HEK293 (cell line): Measurements from ENCODE around the gene GTF3C1.
"Not testable (repeated sequence)": the region's sequence is repeated elsewhere in the genome, so short reads cannot be mapped to it uniquely, and the experiment has no call there.

Experiments used
- CTCF ChIA-PET: fragments of 350-600 bp; formaldehyde crosslinking; extraction: SDS; loops from one replicate; lab custom pipeline; 2021; ENCODE audit warnings: antibody characterized with exemption; lab: Yijun Ruan, JAX
- POLR2A ChIA-PET: fragments of 300-600 bp; formaldehyde crosslinking; extraction: SDS; loops from one replicate; lab custom pipeline; 2020; ENCODE audit warnings: antibody characterized with exemption, inconsistent platforms; lab: Yijun Ruan, JAX
- H3K27ac ChIP-seq: fragments of 200-500 bp; sonication (Bioruptor generic); 2 replicates; pipeline ENCODE4 v1.5.1; 2014; ENCODE audit warnings: low read depth, low read length, control low read depth, inconsistent platforms; ENCODE audit errors: extremely low read depth
- H3K36me3 ChIP-seq, 2 experiments: fragments of 200-500 bp in 1 of 2; sonication (Bioruptor generic) in 1 of 2; 1 replicate in 1 of 2; 2 replicates in 1 of 2; pipeline ENCODE4 v1.5.1; 2014 to 2017; ENCODE audit warnings: inconsistent platforms in 2 of 2, low read length in 2 of 2; ENCODE audit not compliant: control insufficient read depth in 2 of 2, insufficient read depth in 1 of 2
- H3K4me1 ChIP-seq: fragments of 200-500 bp; sonication (Bioruptor generic); 2 replicates; pipeline ENCODE4 v1.5.1; 2014; ENCODE audit warnings: mild to moderate bottlenecking, low read length, inconsistent platforms; ENCODE audit not compliant: control insufficient read depth, insufficient read depth
- H3K4me3 ChIP-seq: 2 replicates; pipeline ENCODE4 v1.5.1; 2011; ENCODE audit warnings: low read depth, mild to moderate bottlenecking, control low read depth, low read length, moderate library complexity
- H3K9me3 ChIP-seq: fragments of 200-500 bp; sonication (Bioruptor generic); 2 replicates; pipeline ENCODE4 v1.5.1; 2014; ENCODE audit warnings: low read depth, low read length, inconsistent platforms; ENCODE audit not compliant: control insufficient read depth, insufficient read depth
- BCL6B ChIP-seq: fragments of 450-650 bp; formaldehyde crosslinking; IDR thresholded peaks from 2 replicates; pipeline ENCODE4 v1.5.1; 2017; ENCODE audit warnings: missing biosample characterization, missing genetic modification characterization
- SETDB1 ChIP-seq: IDR thresholded peaks from one replicate; pipeline ENCODE4 v1.6.1; 2017; ENCODE audit warnings: mild to moderate bottlenecking, low read length, moderate library complexity, mixed read lengths; ENCODE audit not compliant: insufficient read length
- SP2 ChIP-seq: fragments of 450-650 bp; formaldehyde crosslinking; IDR thresholded peaks from 2 replicates; pipeline ENCODE4 v1.5.1; 2016; ENCODE audit warnings: missing biosample characterization, missing genetic modification characterization
- SP3 ChIP-seq: fragments of 450-650 bp; formaldehyde crosslinking; IDR thresholded peaks from 2 replicates; pipeline ENCODE4 v1.5.1; 2016; ENCODE audit warnings: missing biosample characterization, missing genetic modification characterization
- ZBTB17 ChIP-seq: fragments of 450-650 bp; formaldehyde crosslinking; IDR thresholded peaks from 2 replicates; pipeline ENCODE4 v1.5.1; 2016; ENCODE audit warnings: missing biosample characterization, missing genetic modification characterization
- ZBTB49 ChIP-seq: fragments of 450-650 bp; formaldehyde crosslinking; IDR thresholded peaks from 2 replicates; pipeline ENCODE4 v1.5.1; 2016; ENCODE audit warnings: missing biosample characterization, missing genetic modification characterization, low read depth
- ZFP3 ChIP-seq: fragments of 450-650 bp; formaldehyde crosslinking; IDR thresholded peaks from 2 replicates; pipeline ENCODE4 v1.5.1; 2016; ENCODE audit warnings: low read depth, missing biosample characterization, missing genetic modification characterization
- ZNF10 ChIP-seq: fragments of 450-650 bp; formaldehyde crosslinking; IDR thresholded peaks from 2 replicates; pipeline ENCODE4 v1.5.1; 2017; ENCODE audit warnings: missing biosample characterization, missing genetic modification characterization
- ZNF114 ChIP-seq: fragments of 450-650 bp; formaldehyde crosslinking; IDR thresholded peaks from 2 replicates; pipeline ENCODE4 v1.5.0; 2017; ENCODE audit warnings: missing biosample characterization, missing genetic modification characterization
- ZNF121 ChIP-seq: fragments of 450-650 bp; formaldehyde crosslinking; IDR thresholded peaks from 2 replicates; pipeline ENCODE4 v1.5.1; 2016; ENCODE audit warnings: missing biosample characterization, missing genetic modification characterization
- ZNF221 ChIP-seq: fragments of 450-650 bp; formaldehyde crosslinking; IDR thresholded peaks from 2 replicates; pipeline ENCODE4 v1.5.1; 2017; ENCODE audit warnings: missing biosample characterization, missing genetic modification characterization, borderline replicate concordance
- ZNF248 ChIP-seq: fragments of 450-650 bp; formaldehyde crosslinking; IDR thresholded peaks from 2 replicates; pipeline ENCODE4 v1.5.1; 2017; ENCODE audit warnings: missing biosample characterization, missing genetic modification characterization
- ZNF266 ChIP-seq: fragments of 450-650 bp; formaldehyde crosslinking; IDR thresholded peaks from 2 replicates; pipeline ENCODE4 v1.5.1; 2016; ENCODE audit warnings: missing biosample characterization, missing genetic modification characterization, low read depth
- ZNF324 ChIP-seq: fragments of 450-650 bp; formaldehyde crosslinking; IDR thresholded peaks from 2 replicates; pipeline ENCODE4 v1.5.1; 2016; ENCODE audit warnings: missing biosample characterization, missing genetic modification characterization
- ZNF433 ChIP-seq: fragments of 450-650 bp; formaldehyde crosslinking; IDR thresholded peaks from 2 replicates; pipeline ENCODE4 v1.5.1; 2016; ENCODE audit warnings: missing biosample characterization, missing genetic modification characterization, low read depth
- ZNF449 ChIP-seq: fragments of 450-650 bp; formaldehyde crosslinking; IDR thresholded peaks from 2 replicates; pipeline ENCODE4 v1.5.1; 2017; ENCODE audit warnings: missing biosample characterization, mild to moderate bottlenecking, missing genetic modification characterization, moderate library complexity
- ZNF560 ChIP-seq: fragments of 450-650 bp; formaldehyde crosslinking; IDR thresholded peaks from 2 replicates; pipeline ENCODE4 v1.5.1; 2017; ENCODE audit warnings: missing biosample characterization, missing genetic modification characterization, borderline replicate concordance
- ZNF596 ChIP-seq: fragments of 450-650 bp; IDR thresholded peaks from 2 replicates; pipeline ENCODE4 v1.5.0; 2018; ENCODE audit warnings: missing biosample characterization, mild to moderate bottlenecking, missing genetic modification characterization, moderate library complexity
- ZNF658 ChIP-seq: fragments of 450-650 bp; formaldehyde crosslinking; IDR thresholded peaks from 2 replicates; pipeline ENCODE4; 2016; ENCODE audit warnings: missing biosample characterization, missing genetic modification characterization
- ZNF747 ChIP-seq: fragments of 450-650 bp; formaldehyde crosslinking; IDR thresholded peaks from 2 replicates; pipeline ENCODE4 v1.5.1; 2016; ENCODE audit warnings: missing biosample characterization, missing genetic modification characterization
- ZNF76 ChIP-seq: fragments of 450-650 bp; formaldehyde crosslinking; IDR thresholded peaks from 2 replicates; pipeline ENCODE4; 2016; ENCODE audit warnings: low read depth, missing biosample characterization, missing genetic modification characterization, borderline replicate concordance
- ZNF785 ChIP-seq: fragments of 450-650 bp; formaldehyde crosslinking; IDR thresholded peaks from 2 replicates; pipeline ENCODE4 v1.5.1; 2016; ENCODE audit warnings: missing biosample characterization, missing genetic modification characterization
- ZNF843 ChIP-seq: fragments of 450-650 bp; formaldehyde crosslinking; IDR thresholded peaks from 2 replicates; pipeline ENCODE4 v1.5.1; 2016; ENCODE audit warnings: missing biosample characterization, missing genetic modification characterization

The GTF3C1 gene

GRCh38 chr16:27434141-27435051 lies 115.3 kb downstream of the GTF3C1 start:
- POLR2A ChIA-PET: no interaction called here

GRCh38 chr16:27433636-27434035 lies 116.1 kb downstream of the GTF3C1 start:
- H3K4me3 ChIP-seq: no peak overlapping the region
- H3K36me3 ChIP-seq: no peaks in the 10 kb centered on the region
- no peak for TF ChIP-seq ZFP3 (tag by site-specific recombination)
- no peak for TF ChIP-seq ZBTB17
- no peak for TF ChIP-seq SETDB1
- no peak for TF ChIP-seq ZNF449
- no peak for TF ChIP-seq ZNF221 (tag by site-specific recombination)
- no peak for TF ChIP-seq ZNF747 (tag by site-specific recombination)
- no peak for TF ChIP-seq ZNF266 (tag by site-specific recombination)
- no peak for TF ChIP-seq ZNF248 (tag by site-specific recombination)
- no peak for TF ChIP-seq ZNF785 (tag by site-specific recombination)
- H3K27ac ChIP-seq: no peak overlapping the region
- CTCF ChIA-PET: no interaction called here
- H3K4me1 ChIP-seq: no peaks in the 10 kb centered on the region
- POLR2A ChIA-PET: no interaction called here
- H3K9me3 ChIP-seq: no peaks in the 10 kb centered on the region

More at GRCh38 chr16:27434141-27435051, 115.3 kb downstream of the GTF3C1 start:
- Histone ChIP-seq H3K36me3 (no peaks in the 10 kb centered on the region), H3K27ac (no peak overlapping the region), H3K4me1 (no peaks in the 10 kb centered on the region), H3K4me3 (no peak overlapping the region), H3K9me3 (no peaks in the 10 kb centered on the region)
- CTCF ChIA-PET: interaction anchor here (0.8 kb wide), 1 partner anchor 11 kb away, joined by 3 read pairs; no protein-coding TSS in a partner anchor
- TF ChIP-seq ZNF843 (tag by site-specific recombination) (no peak), ZNF596 (tag by site-specific recombination) (no peak), ZNF433 (tag by site-specific recombination) (no peak), SP2 (no peak), SP3 (tag by site-specific recombination) (no peak), BCL6B (no peak)

DNA sequence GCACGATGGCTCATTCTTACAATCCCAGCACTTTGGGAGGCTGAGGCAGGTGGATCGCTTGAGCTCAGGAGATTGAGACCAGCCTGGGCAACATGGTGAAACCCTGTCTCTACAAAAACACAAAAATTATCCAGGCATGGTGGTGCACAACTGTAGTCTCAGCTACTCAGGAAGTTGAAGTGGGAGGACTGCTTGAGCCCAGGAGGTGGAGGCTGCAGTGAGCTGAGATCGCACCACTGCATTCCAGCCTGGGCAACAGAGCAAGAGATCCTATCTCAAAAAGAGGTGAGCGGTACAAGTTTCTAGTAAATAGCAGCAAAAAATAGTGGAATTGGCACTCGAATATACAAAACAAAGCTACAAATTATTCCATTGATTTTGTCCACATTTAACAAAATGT lies 116.5 kb downstream of the GTF3C1 start:
- CTCF ChIA-PET, H3K27ac ChIP-seq, H3K9me3 ChIP-seq, POLR2A ChIA-PET, H3K4me3 ChIP-seq, H3K4me1 ChIP-seq, H3K36me3 ChIP-seq: not testable (repeated sequence)

DNA sequence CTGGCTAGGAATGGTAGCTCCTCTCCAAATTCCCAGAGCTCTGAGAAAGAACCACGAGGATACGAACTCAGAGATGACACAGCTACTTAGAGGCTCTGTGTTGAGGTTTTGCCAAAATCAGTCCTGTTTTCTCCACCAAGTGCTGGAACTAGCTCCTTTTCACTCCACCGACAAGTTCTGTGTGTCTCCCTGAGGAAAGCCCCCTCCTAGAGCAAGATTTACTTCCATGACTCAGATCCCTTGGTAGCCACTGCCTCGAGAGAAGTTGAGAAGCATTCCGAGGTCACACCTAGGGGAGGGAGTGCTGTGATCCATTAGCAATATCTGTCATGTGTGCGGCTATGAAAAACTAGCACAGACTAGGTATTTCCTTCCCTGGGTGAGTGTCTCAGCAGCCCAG lies 117.2 kb downstream of the GTF3C1 start:
- no peak overlapping the region for H3K4me3 ChIP-seq
- no peaks in the 10 kb centered on the region for H3K9me3 ChIP-seq
- no peak for TF ChIP-seq ZNF266 (tag by site-specific recombination)
- no peak for TF ChIP-seq ZNF121 (tag by site-specific recombination)
- TF ChIP-seq ZNF658 (tag by site-specific recombination): no peak
- TF ChIP-seq ZNF324 (tag by site-specific recombination): no peak
- no peak for TF ChIP-seq ZNF10 (tag by site-specific recombination)
- no peak for TF ChIP-seq ZNF114 (tag by site-specific recombination)
- TF ChIP-seq ZNF76: no peak
- no peak for TF ChIP-seq ZNF560
- TF ChIP-seq ZBTB49 (tag by site-specific recombination): no peak
- POLR2A ChIA-PET: no interaction called here
- CTCF ChIA-PET: no interaction called here
- no peaks in the 10 kb centered on the region for H3K4me1 ChIP-seq
- H3K27ac ChIP-seq: no peak overlapping the region
- no peaks in the 10 kb centered on the region for H3K36me3 ChIP-seq
